Neural cell (in vitro differentiated cells): ENCODE measurements around the gene MAP3K13. TPM values are rescaled to one million over a fixed set of nuclear protein-coding genes. Genes with fewer than 3 reads are reported as not detected.

Experiments
- H2AFZ ChIP-seq: fragments of 200-600, 300-800 bp; sonication (generic), shearing (Covaris generic); 2 replicates; pipeline ENCODE4 v1.6.0; 2014; ENCODE audit warnings: low read depth, mild to moderate bottlenecking, antibody characterized with exemption, low read length, moderate library complexity
- H3F3A ChIP-seq: fragments of 200-600 bp; shearing (Covaris generic); 2 replicates; pipeline ENCODE4 v1.6.1; 2016; ENCODE audit warnings: mild to moderate bottlenecking, moderate library complexity, mixed read lengths, antibody characterized with exemption, low read length; ENCODE audit not compliant: insufficient read depth, poor library complexity, severe bottlenecking
- H3K27ac ChIP-seq: fragments of 200-600, 300-800 bp; sonication (generic), shearing (Covaris generic); 2 replicates; pipeline ENCODE4 v1.5.1; 2014; ENCODE audit warnings: mild to moderate bottlenecking, low read length, moderate library complexity
- H3K27me3 ChIP-seq: fragments of 300-800, 200-600 bp; sonication (generic), shearing (Covaris generic); 2 replicates; pipeline ENCODE4 v1.6.0; 2014; ENCODE audit warnings: mild to moderate bottlenecking, low read depth, low read length, moderate library complexity; ENCODE audit not compliant: insufficient read depth
- H3K36me3 ChIP-seq: fragments of 300-800, 200-600 bp; sonication (generic), shearing (Covaris generic); 2 replicates; pipeline ENCODE4 v1.5.1; 2014; ENCODE audit warnings: mild to moderate bottlenecking, antibody characterized with exemption, low read length, moderate library complexity; ENCODE audit not compliant: insufficient read depth
- H3K4me2 ChIP-seq: fragments of 300-800, 200-600 bp; sonication (generic), shearing (Covaris generic); 2 replicates; pipeline ENCODE4 v1.6.0; 2014; ENCODE audit warnings: mild to moderate bottlenecking, low read length
- H3K4me3 ChIP-seq: fragments of 300-800, 200-600 bp; sonication (generic), shearing (Covaris generic); 2 replicates; pipeline ENCODE4 v1.5.1; 2014; ENCODE audit warnings: mild to moderate bottlenecking, low read length, moderate library complexity
- H3K79me2 ChIP-seq: fragments of 200-600 bp; shearing (Covaris generic); replicated peaks from 2 replicates; pipeline ENCODE4 v1.6.0; 2014; ENCODE audit warnings: mild to moderate bottlenecking, low read length, moderate library complexity; ENCODE audit not compliant: insufficient read depth
- H3K9ac ChIP-seq: fragments of 300-800, 200-600 bp; sonication (generic), shearing (Covaris generic); 2 replicates; pipeline ENCODE4 v1.6.1; 2016; ENCODE audit warnings: mild to moderate bottlenecking, low read length, mixed read lengths
- H3K9me2 ChIP-seq: fragments of 200-600 bp; shearing (Covaris generic); 2 replicates; pipeline ENCODE4 v1.6.1; 2016; ENCODE audit warnings: mild to moderate bottlenecking, low read length, mixed read lengths; ENCODE audit not compliant: insufficient read depth
- H3K9me3 ChIP-seq: fragments of 200-600, 300-800 bp; sonication (generic), shearing (Covaris generic); 2 replicates; pipeline ENCODE4 v1.6.1; 2016; ENCODE audit warnings: mild to moderate bottlenecking, mixed run types, low read length, moderate library complexity, mixed read lengths
- H4K20me1 ChIP-seq: fragments of 200-600 bp; shearing (Covaris generic); 2 replicates; pipeline ENCODE4 v1.6.1; 2016; ENCODE audit warnings: mild to moderate bottlenecking, mixed run types; ENCODE audit not compliant: insufficient read depth
- CTCF ChIP-seq: fragments of 450-650 bp; IDR thresholded peaks from 2 replicates; pipeline ENCODE4 v1.5.1; 2014; ENCODE audit warnings: antibody characterized with exemption, mild to moderate bottlenecking, moderate library complexity; ENCODE audit not compliant: poor library complexity, severe bottlenecking
- EP300 ChIP-seq: fragments of 450-650 bp; conservative IDR thresholded peaks from 2 replicates; pipeline ENCODE4 v1.6.1; 2014; ENCODE audit warnings: antibody characterized with exemption, mild to moderate bottlenecking, moderate library complexity; ENCODE audit not compliant: poor library complexity, severe bottlenecking
- EZH2 ChIP-seq: fragments of 200-600, 300-800 bp; shearing (Covaris generic), sonication (generic); IDR thresholded peaks from 2 replicates; pipeline ENCODE4 v1.6.1; 2014; ENCODE audit warnings: antibody characterized with exemption, low read length, borderline replicate concordance, mild to moderate bottlenecking; ENCODE audit not compliant: insufficient read depth, poor library complexity, severe bottlenecking
- MXI1 ChIP-seq: fragments of 450-650 bp; conservative IDR thresholded peaks from 2 replicates; pipeline ENCODE4 v1.6.1; 2014; ENCODE audit warnings: antibody characterized with exemption, mild to moderate bottlenecking; ENCODE audit not compliant: poor library complexity, severe bottlenecking
- POLR2AphosphoS5 ChIP-seq: IDR thresholded peaks from 2 replicates; pipeline ENCODE4 v1.6.1; 2012
- RAD21 ChIP-seq: fragments of 450-650 bp; conservative IDR thresholded peaks from 2 replicates; pipeline ENCODE4 v1.6.1; 2014; ENCODE audit warnings: antibody characterized with exemption, mild to moderate bottlenecking, moderate library complexity
- REST ChIP-seq: IDR thresholded peaks from 2 replicates; pipeline ENCODE4 v1.6.1; 2012; ENCODE audit warnings: borderline replicate concordance
- SMC3 ChIP-seq: fragments of 450-650 bp; conservative IDR thresholded peaks from 2 replicates; pipeline ENCODE4 v1.6.1; 2014; ENCODE audit warnings: antibody characterized with exemption, mild to moderate bottlenecking, moderate library complexity; ENCODE audit not compliant: poor library complexity
- TAF1 ChIP-seq: IDR thresholded peaks from 2 replicates; pipeline ENCODE4 v1.6.1; 2012; ENCODE audit warnings: low read depth
- polyA plus RNA-seq: library from polyadenylated mRNA; depleted of rRNA; stranded (reverse); fragments of >200 nt; gene quantifications from 2 replicates; pipeline ENCODE4 v1.2.3, GENCODE V29; 2014

Gene MAP3K13
- polyA plus RNA-seq, 1 donor from 2014 or later, result 33.8 TPM

- no peaks in the 10 kb centered on the region for H3K36me3 ChIP-seq
- H3K27me3 ChIP-seq, result no peaks in the 10 kb centered on the region
- no peaks in the 10 kb centered on the region for H4K20me1 ChIP-seq
- no peak overlapping the region for H3K4me3 ChIP-seq
- no peaks in the 10 kb centered on the region for H3K79me2 ChIP-seq
- TF ChIP-seq RAD21 (no peak), POLR2AphosphoS5 (no peak), MXI1 (no peak), CTCF (no peak), EP300 (no peak), TAF1 (no peak), EZH2 (no peak), SMC3 (no peak), REST (no peak)
- no peak overlapping the region for H3K4me2 ChIP-seq
- H3K9me3 ChIP-seq, result no peaks in the 10 kb centered on the region
- H3K9ac ChIP-seq, result no peak overlapping the region
- H3K9me2 ChIP-seq, result no peaks in the 10 kb centered on the region
- H3F3A ChIP-seq, result no peaks in the 10 kb centered on the region
- no peak overlapping the region for H2AFZ ChIP-seq
- no peak overlapping the region for H3K27ac ChIP-seq
Measured at GRCh38 chr3:185527364-185527763, 164.4 kb downstream of the MAP3K13 start.

GRCh38 chr3:185528532-185528931 lies 165.6 kb downstream of the MAP3K13 start:
- H3F3A ChIP-seq, result no peaks in the 10 kb centered on the region
- no peak overlapping the region for H3K9ac ChIP-seq
- H3K27ac ChIP-seq, result no peak overlapping the region
- no peaks in the 10 kb centered on the region for H3K79me2 ChIP-seq
- H3K4me3 ChIP-seq, result no peak overlapping the region
- H3K9me2 ChIP-seq, result no peaks in the 10 kb centered on the region
- H3K27me3 ChIP-seq, result no peaks in the 10 kb centered on the region
- H3K4me2 ChIP-seq, result no peak overlapping the region
- no peak overlapping the region for H2AFZ ChIP-seq
- no peaks in the 10 kb centered on the region for H4K20me1 ChIP-seq
- TF ChIP-seq POLR2AphosphoS5 (no peak), EP300 (no peak), SMC3 (no peak), TAF1 (no peak), CTCF (no peak), REST (no peak)
- H3K9me3 ChIP-seq, result no peaks in the 10 kb centered on the region
- H3K36me3 ChIP-seq, result no peaks in the 10 kb centered on the region
